ENCODE results near the gene AJAP1.

GRCh38 chr1:4664606-4665005 is 10.2 kb downstream of the AJAP1 start:
- TF ChIP-seq TAF1 (IDR thresholded peaks at IDR 0.05; ENCODE audit: low read depth) (no peak), USF1 (IDR thresholded peaks at IDR 0.05) (no peak), CEBPB (IDR thresholded peaks at IDR 0.05) (no peak), EP300 (IDR thresholded peaks at IDR 0.05; ENCODE audit: borderline replicate concordance) (no peak), YY1 (IDR thresholded peaks at IDR 0.05; ENCODE audit: low read depth) (no peak), RAD21 (IDR thresholded peaks at IDR 0.05; ENCODE audit: low read depth) (no peak), ZBTB7A (IDR thresholded peaks at IDR 0.05; ENCODE audit: low read depth) (no peak), NFIC (IDR thresholded peaks at IDR 0.05) (no peak), EGR1 (IDR thresholded peaks at IDR 0.05) (no peak), FOXM1 (IDR thresholded peaks at IDR 0.05; ENCODE audit: borderline replicate concordance, low read depth) (no peak)
- TF ChIP-seq, protein P1, sequence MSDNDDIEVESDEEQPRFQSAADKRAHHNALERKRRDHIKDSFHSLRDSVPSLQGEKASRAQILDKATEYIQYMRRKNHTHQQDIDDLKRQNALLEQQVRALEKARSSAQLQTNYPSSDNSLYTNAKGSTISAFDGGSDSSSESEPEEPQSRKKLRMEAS (IDR thresholded peaks at IDR 0.05) = no peak
- TF ChIP-seq, protein P2, sequence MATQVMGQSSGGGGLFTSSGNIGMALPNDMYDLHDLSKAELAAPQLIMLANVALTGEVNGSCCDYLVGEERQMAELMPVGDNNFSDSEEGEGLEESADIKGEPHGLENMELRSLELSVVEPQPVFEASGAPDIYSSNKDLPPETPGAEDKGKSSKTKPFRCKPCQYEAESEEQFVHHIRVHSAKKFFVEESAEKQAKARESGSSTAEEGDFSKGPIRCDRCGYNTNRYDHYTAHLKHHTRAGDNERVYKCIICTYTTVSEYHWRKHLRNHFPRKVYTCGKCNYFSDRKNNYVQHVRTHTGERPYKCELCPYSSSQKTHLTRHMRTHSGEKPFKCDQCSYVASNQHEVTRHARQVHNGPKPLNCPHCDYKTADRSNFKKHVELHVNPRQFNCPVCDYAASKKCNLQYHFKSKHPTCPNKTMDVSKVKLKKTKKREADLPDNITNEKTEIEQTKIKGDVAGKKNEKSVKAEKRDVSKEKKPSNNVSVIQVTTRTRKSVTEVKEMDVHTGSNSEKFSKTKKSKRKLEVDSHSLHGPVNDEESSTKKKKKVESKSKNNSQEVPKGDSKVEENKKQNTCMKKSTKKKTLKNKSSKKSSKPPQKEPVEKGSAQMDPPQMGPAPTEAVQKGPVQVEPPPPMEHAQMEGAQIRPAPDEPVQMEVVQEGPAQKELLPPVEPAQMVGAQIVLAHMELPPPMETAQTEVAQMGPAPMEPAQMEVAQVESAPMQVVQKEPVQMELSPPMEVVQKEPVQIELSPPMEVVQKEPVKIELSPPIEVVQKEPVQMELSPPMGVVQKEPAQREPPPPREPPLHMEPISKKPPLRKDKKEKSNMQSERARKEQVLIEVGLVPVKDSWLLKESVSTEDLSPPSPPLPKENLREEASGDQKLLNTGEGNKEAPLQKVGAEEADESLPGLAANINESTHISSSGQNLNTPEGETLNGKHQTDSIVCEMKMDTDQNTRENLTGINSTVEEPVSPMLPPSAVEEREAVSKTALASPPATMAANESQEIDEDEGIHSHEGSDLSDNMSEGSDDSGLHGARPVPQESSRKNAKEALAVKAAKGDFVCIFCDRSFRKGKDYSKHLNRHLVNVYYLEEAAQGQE (IDR thresholded peaks at IDR 0.05; ENCODE audit: low read depth) = no peak

Data from Ishikawa (cell line).